ENCODE results near the gene BCL6.

BCL6 gene

DNA sequence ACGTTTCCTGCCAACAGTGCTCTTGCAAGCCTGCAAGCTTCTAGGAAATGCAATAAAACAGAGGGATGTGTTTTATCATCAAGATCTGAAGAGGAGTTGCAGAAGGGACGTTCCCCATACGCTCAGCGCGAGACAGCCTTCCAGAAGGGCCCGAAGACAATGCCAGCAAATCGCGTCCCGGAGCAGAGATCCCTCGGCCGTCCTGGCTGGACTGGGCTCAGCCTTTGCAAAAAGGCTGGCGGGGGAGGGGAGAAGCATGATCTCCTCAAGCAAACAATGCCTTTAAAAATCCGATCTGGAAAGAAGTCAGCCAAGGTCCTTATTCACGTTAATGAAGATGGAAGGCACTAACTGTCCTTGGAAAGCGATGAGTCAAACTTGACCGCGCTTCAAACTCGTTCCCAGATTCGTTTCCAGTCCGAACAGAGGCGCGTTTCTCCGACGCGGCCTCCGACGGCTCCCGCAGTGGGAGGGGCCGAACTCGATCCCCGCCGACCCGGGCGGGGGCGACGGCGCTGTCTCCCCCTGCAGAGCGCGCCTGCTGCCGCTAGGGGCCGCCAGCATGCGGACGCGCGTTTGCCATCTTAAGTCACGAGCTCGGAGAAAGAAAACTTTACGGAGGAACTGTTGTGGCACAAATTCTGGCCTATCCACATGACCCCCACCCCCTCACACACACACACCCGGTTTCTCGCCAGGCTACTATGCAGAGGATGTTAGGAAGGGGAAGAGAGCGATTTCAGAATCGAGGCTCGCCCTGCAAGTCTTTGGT, 5.5 kb downstream of the BCL6 start:
- DNase-seq = peak in 51 of 56 donors; percentile 26 to 87 (median 63)

DNA sequence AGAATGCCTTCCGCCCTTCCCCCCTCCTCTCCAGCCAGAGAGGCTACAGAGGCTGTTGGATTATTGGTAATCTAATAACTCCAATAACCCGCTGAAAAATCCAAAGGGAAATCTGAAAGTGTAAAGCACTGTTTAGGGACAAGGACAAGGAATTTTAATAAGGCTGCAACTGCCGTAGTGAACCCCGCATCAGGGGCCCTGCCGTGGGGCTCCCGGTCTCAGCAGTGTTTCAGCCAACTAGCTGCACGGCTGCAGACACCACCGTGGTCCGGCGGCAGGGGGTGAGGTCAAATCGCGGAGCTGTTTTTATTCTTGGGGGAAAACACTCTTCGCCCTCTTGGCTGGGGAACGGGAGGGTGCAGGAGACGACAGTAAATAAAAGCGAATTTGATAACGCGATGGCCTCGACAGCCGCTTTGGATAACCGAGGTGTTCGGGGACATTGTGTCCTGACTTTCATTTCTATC, 6.1 kb downstream of the BCL6 start:
- DNase-seq = peak in 13 of 56 donors; percentile 45 to 85 (median 68)

DNA sequence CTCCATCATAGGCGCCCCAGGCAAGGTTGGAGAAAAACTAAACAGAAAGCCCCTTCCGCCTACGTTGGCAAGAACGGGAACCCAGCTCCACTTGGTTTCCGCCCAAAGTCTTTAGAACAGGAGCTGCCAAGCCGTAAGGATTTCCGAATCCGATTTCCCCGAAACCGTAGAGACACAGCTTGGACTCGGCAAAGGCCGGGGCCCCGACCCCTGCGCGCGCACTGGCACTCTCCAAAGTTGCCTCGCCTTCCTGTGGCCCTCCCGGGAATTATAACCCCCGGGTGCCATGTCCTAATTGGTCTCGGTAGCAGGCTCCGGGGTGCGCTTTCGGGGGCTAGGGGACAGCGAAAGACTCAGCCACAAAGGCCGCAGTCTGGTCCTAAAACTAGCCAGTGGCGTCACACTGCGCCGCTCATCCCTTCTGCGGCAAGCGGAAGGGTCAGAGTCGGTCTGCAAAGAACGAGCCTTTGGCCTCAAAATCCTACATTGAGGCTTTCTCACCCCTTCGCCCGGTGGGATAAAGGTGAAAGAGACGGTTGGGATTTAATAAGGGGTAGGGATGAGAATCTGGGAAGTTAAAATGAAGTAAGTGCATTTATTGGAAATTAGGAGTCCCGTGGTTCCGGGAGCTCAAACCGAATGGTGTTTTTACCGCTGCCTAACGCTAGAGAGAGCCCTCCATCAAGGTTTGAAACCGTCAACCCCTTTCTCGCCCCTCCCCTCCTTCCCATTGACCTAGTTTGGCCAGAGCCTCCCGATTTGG, 6.8 kb downstream of the BCL6 start:
- peak in 55 of 56 donors; percentile 34 to 92 (median 77) for DNase-seq

DNA sequence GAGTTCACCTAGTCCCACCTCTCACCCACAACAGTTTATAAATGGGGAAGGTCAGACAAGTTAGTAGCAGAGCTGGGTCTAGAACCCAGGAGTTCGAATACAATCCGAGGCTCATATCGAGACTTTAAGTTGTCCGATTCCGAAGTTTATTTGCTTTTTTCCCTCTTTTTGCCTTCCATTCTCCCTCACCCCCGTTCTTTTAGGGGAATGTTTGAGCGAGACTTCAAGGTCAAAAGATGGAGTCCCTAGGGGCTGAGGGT, 7.3 kb downstream of the BCL6 start:
- no peak for DNase-seq

DNA sequence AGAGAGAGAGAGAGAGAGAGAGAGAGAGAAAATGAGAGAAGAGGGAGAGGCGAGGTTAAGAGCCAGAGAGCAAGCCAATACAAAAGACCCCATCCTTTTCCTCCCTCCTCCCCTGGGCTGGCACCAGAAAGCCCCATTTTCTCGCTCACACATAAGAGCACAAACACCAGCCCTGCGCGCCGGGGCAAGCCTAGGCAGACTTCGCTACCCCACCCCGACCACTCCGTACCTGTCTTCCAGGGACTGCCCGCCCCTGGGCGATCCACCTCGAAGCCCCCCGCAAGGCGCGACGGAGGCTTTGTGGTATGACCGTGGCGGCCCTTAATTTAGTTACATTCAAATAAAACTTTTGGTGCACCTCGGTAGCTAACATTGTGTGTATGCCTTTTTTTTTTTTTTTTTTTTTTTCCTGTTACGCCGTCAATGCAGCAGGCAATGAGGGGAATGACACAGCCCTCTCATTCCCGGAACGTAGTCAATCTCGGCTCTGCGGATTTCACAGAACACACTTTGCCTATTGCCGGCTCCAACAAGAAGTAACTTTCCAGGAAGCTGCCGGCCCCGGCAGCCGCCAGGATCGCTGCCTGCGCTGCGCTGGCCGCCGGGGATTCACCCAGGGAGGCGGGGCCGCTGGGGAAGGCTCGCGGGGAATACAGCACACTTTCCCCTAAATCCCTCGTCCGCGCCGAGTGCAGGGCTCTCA, 7.7 kb downstream of the BCL6 start:
- peak in 25 of 56 donors; percentile 11 to 61 (median 39) for DNase-seq

DNA sequence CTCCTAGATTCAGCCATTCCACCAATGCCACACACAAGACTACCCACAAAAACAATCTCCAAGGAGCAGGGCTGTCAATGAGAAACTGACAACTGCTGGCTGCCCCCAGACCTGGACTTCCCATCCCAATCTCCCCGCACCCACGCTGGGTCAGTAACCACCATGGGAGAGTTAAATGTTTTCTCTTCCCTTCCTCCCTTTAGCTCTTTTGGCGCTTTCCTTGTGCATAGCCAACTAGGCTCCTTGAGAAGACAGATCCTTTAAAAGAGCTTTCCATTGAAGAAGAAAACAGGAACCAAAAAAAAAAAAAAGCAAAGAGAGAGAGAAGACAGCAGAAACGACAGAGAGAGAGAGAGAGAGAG, 8.3 kb downstream of the BCL6 start:
- peak in 4 of 56 donors; percentile 12 to 44 (median 22) for DNase-seq

DNA sequence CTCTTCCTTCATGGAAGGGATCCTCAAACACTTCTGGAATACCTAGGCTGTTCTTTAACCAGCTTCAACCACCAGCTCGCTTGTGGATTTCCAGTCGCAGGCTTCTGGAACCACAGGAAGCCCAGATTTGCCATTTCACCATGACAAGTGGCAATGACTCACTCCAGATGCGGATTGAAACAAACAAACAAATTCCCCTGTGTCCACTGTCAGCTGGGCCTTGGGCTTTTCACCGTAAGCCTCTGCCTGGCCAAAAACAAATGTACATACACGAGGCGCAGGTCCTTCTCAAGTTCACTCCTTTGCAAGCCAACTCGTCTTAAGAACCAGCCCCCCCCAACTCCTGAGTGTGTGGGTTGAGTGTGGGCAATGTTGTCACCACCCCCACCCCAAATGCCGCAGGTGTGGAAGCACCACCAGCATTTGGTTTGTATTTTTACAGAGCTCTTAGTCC, 8.8 kb downstream of the BCL6 start:
- DNase-seq = peak in 11 of 56 donors; percentile 3 to 48 (median 18)

DNA sequence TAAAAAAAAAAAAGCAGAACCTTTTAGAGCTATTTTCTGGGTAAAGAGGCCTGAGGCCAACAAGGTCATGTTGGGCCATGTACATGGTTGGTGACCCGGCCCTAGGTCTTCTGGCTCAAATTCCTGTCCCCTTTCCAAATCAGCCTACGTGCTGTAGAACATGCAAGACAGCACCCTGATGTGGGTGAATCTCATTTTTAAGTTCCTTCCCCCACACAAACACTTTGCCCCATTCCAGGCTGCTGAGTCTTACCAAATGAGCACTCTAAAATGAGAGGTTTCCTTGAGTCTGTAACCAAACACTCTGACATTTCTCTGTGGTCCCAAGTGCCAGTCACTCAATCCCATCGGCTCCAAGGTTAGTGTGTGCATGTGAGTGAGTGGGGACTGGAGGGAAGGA, 9.4 kb downstream of the BCL6 start:
- no peak for DNase-seq

DNA sequence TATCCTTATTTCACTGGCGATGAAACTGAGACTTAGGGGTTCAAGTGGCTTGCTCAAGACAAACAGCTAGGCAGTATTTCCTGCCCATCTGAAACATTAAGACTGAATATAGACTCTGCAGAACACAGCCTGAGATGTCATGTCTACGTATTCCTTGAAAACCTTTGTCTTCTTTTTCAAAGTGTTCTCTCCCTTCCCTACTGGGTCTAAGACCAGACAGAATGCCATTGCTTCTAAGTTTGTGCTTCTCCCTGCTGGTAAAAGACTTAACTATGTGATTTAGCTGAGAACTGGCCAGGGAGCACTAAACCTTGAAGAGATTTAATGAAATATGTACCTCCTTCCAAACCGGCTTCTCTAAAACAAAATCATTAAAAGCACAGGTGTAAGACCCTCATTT, 9.9 kb downstream of the BCL6 start:
- no peak for DNase-seq

DNA sequence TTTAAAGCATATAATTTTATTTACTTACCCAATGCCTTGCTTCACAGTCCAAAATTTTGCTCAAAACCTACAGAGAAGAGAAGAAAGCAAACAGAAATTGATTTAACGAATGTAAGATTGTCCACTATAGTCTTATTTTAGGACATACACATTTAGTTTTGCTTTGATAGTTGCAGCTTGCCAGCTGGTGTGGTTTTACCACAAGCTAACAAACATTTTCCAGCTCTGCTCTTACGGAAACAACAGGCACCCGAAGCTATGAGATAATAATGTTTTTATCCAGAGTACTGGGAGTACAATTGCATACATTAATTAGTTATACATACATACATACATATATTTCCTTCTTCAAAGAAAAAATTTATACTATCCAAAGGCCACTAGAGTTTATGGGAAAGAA, 10.4 kb downstream of the BCL6 start:
- DNase-seq = no peak

DNA sequence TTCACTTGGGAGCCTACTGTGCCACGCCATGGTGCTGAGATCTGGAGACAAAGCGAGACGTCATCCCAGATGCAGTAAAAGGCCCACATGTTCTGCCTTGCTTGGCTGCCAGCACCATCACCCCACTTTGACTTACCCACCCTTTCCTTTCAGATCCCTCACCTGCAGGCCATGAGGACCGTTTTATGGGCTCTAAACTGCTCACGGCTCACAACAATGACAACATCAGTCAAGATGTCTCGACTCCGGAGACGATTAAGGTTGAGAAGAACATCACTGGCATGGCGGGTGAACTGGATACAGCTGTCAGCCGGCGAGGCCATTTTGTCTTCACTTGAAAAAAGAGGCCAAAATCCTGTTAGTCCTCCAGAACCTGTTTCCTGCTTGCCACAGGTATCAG, 11.9 kb downstream of the BCL6 start:
- DNase-seq = no peak

DNA sequence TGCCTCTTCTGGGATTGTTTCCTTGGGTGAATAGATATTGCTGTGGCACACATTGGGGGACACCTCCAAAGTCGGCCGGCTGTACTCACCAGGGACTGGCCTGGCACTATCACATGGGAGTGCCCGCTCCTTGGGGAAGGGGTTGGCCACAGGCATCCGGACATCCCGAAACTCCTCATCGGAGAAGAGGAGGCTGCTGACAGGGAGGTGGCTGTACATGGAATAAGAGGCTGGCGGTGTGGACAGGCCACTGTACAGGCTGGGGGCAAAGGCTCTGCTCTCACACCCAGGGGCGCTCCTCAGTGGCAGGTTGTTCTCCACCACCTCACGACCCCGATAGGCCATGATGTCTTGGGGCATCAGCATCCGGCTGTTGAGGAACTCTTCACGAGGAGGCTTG, 15.7 kb downstream of the BCL6 start:
- no peak for DNase-seq

DNA sequence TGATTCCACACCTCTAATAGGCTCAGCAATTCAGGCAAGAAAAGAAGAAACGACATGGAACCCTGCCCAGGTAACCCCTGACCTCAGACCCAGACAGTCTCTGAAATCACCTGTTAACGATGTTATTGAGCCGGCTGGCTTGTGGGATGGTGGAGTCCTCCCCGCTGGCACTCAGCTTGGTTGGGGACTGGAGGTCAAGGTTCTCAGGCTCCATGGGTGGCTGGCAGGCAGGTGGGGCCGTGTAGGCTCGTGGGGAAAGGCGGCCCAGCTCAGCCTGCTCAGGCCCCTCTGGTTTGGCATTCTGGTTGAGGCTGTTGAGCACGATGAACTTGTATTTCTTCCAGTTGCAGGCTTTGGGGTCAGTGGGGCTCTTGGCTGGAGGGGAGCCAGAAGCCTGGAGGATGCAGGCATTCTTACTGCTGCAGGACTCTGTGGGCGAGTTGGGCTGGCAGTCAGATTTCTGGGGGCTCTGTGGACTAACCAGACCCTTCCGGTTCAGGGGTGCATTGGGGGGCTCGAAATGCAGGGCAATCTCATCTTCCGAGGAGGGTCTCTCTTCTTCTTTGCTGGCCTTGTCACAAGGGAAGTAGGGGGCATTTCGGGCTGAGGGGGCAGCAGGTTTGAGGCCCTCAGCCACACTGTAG, 16.2 kb downstream of the BCL6 start:
- DNase-seq = no peak

DNA sequence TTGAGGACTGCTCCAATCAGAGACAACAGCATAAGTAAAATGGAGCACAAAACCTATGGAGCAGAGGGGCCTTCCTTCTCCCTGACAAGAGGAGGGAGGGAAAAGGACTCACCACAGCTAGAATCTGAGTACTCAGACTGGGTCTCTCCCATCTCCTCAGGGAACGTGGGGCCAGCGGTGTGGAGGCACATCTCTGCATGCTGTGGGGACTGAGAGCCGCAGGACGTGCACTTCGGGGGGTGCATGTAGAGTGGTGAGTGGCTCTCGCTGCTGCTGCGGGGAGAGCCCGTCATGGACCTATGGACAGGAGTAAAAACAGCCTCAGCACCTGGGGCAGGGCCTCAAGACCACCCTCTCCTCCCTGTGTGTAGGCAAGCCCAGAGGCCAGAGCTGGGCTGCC, 17.0 kb downstream of the BCL6 start:
- DNase-seq = no peak

DNA sequence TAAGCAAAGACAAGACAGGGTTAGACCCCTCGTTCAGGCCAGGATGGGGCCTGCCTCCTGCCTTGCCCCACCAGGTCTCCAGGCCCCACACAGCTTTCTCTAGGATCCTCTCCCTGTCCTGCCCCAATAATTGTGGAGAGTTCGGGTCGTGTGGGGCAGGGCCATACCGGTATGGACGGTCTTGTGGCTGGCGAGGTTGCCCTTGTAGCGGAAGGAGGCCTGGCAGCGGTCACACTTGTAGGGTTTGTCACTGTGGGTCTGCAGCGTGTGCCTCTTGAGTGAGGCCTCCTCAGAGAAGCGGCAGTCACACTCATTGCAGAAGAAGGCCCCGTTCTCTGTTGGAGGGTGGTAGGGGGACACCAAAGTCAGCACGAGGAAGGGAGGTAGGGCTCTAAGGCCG, 18.7 kb downstream of the BCL6 start:
- DNase-seq = no peak

DNA sequence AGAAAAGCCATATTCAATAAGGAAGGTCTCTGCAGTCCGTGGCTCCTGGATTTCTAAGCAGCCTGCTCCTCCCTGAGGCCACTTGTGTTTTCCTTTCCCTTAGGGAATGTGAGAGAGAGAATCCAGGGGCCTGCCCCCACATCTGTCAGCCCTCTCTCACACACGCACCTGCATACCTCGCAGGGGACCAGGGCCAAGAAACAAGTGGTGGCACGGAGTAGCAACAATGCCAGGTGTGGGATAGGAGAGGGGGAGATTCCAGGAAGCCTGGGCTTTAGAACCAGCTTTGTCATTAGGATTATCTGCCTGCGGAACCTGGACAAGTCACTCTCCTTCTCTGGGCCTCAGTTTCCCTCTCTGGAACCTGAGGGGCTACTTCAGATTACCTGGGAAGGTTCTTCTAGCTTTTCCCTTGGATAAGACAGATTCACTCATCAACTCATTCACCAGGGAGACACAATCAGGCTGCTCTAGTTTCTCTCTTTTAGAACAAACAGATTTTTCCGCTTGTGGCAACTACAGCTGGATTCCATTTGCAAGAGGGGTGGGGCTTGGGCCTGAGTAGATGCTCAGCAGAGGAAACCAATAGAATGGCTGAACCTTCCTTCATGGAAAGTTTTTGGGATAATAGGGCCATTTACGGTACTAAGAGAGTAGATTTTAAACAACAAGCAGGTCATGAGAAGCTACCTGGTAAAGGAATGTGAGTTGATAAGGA, 19.5 kb downstream of the BCL6 start:
- no peak for DNase-seq

DNA sequence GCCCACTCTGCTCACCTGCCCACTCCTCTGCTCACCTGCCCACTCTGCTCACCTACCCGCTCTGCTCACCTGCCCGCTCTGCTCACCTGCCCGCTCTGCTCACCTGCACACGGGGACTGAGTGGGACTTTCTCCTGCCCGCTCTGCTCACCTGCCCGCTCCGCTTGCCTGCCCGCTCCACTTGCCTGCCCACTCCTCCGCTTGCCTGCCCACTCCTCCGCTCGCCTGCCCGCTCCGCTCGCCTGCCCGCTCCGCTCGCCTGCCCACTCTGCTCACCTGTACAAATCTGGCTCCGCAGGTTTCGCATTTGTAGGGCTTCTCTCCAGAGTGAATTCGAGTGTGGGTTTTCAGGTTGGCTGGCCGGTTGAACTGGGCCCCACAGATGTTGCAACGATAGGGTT, 20.0 kb downstream of the BCL6 start:
- DNase-seq = no peak

DNA sequence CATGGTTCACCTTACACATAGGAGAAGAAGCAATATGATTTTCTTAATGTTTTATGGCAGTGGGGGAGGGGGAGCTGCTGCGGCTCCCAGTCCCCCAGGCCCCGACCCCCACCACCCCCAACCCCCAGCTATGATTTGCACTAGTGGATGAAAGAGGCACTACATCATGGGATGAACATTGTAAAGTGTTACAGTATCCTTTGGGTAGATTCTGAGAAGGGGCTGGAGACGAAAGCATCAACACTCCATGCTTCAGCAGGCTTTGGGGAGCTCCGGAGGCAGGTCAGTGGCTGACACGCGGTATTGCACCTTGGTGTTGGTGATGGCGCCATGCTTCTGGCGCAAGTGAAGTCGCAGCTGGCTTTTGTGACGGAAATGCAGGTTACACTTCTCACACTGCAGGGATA, 23.1 kb downstream of the BCL6 start:
- DNase-seq = no peak

DNA sequence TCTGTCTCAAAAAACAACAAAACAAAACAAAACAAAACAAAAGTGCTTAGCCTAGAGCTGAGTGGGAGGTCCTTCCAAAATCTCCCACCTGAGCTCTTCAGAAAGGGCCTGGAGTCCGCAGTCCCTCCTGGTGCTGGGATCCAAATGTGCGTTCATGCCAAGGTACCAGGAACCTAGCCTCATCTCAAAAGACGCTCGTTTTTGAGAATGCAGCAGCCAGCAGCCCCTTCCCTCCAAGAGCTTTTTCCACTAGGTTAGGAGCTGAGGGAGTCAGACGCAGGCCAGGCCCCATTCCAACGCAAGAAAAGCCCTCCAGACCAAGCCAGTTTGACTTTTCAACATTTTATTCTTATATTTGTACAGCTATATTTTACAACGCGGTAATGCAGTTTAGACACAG, 24.2 kb downstream of the BCL6 start:
- no peak for DNase-seq

DNA sequence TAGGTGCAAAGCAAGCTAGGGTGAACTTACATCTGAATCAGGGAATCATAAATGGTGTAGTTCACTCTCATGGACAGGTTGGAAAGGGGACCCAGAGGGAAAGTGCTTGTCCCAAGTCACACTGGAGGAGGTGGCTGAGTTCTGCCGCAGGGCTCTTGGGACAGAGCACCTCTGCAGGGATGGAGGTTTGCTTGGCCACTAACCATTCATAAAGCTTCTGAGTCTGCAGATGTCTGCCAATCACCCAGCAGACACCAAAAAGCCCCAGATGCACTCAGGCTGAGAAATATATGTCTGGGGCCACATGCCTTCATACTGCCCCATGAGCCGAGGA, 25.0 kb downstream of the BCL6 start:
- DNase-seq = no peak

DNA sequence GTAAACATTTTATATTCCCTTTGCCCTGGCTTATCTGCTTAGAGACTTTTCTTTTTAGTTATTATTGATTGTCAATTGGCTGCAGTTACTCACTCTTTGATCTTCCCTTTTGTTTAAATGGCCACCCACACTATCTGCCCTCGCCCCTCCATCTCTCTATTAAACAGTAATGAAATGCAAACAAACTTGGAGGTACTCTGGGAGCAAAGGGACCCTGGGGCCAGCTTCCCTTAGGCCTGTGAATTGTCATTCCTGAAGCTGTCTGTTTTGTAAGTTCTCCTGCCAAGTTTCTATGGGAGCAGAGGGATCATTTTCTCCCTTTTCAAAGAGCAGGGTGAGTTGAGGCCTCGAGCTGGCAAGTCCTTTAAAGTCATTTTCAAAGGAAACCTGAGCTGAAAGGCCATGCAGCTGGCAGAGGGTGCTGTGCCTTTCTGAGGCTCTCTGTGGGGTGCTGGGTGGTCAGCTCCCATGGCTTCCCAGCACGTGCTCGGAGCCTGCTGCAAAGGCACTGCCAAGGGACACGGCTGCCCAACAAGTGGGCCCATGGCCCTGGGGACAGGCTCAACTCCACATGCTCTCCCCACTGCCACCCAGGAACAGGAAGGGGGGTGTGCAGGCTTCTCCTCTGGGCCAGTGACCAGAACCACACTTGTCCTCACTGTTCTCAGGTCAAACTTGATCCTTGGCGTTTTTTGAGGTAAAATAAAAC, 25.5 kb downstream of the BCL6 start:
- DNase-seq = peak in 45 of 56 donors; percentile 13 to 84 (median 44)

Data from amygdala (tissue), 56 donors.